ENCODE measurements around the gene GTF2I.
"Not testable (repeated sequence)": the region's sequence is repeated elsewhere in the genome, so short reads cannot be mapped to it uniquely, and the experiment has no call there.

The GTF2I gene

DNA sequence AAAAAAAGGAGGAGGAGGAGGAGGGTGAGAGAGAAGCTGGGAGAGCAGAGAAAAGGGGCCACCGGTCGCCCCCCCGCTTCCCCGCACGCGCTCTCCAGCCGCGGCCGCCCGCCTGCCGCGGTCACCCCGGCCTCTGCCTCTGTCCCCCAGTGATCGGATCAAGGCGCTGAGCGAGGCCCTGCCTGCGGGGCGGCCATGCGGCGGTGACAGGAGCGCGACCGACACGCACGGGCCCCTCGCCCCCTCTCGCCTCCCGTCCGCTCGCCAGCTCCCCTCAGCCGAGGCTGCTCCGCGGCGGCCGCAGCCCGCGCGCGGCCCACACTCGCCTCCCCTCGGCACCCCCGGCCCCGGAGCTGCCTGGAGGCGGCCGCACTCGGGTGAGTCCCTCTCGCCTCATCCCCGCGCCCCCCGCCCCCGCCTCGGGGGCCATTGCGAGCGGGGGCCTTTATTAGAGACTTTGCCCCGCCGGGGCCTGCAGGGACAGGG, at the start of gene GTF2I:
Gene GTF2I, plus strand, starts transcription at position 27 of the 486 bp plus-strand sequence. CDS start 31,411 bp downstream, outside the sequence.
- FAIRE-seq (no peak), DNase-seq (ENCODE audit: insufficient read length, low spot score) (peak; percentile 27)
- peak; percentile 45 for TF ChIP-seq POLR2A (IDR thresholded peaks at IDR 0.05; ENCODE audit: low read depth, low read length)

DNA sequence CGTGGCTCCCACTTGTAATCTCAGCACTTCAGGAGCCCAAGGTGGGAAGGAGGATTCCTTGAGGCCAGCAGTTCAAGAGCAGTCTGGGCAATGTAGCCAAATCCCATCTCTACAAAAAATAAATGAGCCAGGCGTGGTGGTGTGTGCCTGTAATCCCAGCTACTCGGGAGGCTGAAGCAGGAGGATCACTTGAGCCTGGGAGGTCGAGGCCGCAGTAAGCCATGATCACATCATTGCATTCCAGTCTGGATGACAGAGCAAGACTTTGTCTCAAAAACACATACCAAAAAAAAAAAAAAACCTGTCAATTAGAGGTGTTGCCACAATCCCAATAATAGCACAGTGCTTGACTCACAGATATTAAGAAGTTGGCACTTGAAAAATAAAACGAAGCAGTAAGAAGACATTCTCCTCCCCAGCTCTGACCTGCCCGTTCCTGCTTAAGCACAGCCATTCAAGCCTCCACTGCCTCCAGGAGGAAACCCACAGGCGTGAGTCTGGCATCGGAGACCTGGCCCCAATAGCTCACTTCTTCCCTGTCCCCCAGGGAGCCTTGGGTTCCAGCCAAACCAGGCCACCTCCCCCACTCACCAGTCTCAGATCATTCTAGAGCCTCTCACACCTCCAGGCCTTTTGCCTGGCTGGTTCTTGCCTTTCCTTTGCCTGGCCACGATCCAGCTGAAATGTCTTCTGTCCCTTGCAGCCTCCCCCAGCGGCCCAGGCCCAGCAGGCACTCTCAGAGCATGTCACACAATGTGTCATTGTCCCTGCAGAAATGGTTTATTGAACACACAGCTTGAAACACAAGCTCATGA, 45.3 kb upstream of the GTF2I start:
- no peak for TF ChIP-seq POLR2A (IDR thresholded peaks at IDR 0.05; ENCODE audit: low read depth, low read length)
- no peak for DNase-seq (ENCODE audit: insufficient read length, low spot score)
- FAIRE-seq: no peak

DNA sequence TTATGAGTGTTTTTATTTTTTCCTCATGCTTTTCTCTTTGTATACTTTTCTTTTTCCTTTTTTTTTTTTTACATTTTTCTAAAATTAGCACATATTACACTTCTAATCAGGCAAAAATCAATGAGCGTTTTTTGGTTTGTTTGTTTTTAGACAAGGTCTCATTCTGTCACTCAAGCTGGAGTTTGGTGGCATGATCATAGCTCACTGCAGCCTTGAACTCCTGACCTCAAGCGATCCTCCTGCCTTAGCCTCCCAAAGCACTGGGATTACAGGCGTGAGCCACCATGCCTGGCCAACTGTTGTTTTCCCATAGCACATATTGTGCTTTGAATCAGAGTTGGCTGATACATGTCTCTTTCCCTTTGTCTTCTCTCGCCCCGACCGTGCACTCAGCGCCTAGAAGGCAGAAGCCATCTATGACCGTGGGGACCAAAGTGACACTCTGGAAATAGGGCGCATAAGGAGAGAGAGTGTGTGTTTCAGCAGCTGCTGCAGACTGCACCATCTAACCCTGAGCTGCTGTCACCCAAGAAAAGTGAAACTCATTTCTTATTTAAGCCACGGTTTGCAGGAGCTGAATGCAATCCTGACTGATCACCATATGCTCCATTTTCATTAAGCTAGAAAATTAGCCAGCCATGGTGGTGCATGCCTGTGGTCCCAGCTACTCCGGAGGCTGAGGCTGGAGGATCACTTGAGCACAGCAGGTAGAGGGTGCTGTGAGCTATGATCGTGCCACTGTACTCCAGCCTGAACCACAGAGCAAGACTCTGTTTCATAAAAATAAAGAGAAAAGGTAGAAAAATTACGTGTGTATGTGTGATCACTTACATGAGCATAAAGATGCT, 41.4 kb upstream of the GTF2I start:
- FAIRE-seq: no peak
- DNase-seq (ENCODE audit: insufficient read length, low spot score): no peak
- TF ChIP-seq POLR2A (IDR thresholded peaks at IDR 0.05; ENCODE audit: low read depth, low read length): no peak

DNA sequence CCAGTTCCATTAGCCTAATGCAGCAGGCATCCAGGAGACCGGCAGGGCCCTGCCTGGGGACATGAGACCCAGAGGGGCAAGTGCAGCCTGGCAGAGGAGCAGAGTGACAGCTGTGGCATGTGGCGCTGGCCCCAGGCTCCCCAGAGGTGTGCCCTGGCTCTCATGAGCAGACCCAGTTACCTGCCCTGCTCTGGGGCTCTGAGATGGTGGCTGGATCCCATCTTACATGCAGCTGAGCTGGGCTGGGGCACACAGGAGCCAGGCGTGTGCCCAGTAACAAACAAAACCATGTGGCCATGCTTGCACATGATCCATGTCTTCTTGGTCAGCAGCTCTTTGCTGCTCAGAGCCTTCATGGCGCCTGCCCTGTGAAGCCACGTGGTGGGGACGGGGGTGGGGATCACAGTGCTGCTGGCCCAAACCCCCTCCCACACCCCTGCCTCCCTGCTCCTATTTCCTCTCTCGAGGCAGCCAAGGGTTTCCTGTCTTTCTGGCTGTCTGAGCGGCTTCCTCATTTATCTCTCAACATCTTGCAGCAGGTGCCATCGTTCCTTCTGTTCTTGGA, 40.3 kb upstream of the GTF2I start:
- no peak for FAIRE-seq
- no peak for DNase-seq (ENCODE audit: insufficient read length, low spot score)
- TF ChIP-seq POLR2A (IDR thresholded peaks at IDR 0.05; ENCODE audit: low read depth, low read length): no peak

DNA sequence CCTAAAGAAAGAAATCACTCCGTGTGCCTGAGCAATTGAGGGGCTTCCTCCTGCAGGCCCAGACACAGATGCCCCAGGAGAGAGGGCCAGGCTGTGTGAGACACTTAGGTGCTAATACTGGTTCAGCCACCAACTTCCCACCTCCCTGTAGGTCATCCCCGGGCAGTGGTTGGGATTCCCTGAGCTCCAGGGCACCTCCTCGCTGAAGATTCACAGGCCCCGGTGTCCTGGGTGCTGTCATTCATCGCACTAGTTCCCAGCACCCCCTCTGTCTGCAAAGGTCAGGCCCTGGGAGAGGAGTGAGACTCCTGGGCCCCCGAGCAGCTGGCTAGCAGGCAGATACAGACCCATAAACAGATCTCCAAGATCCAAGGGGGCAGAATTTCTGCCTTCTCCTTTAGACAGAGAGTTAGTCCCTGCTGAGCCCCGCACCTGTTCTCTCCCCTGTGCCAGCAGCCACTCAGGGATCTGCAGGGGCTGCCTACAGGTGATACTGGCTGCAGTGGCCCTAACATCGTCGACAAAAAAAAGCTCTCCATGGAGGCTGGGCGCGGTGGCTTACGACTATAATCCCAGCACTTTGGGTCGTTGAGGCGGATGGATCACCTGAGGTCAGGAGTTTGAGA, 38.2 kb upstream of the GTF2I start:
- FAIRE-seq (no peak), DNase-seq (ENCODE audit: insufficient read length, low spot score) (no peak)
- TF ChIP-seq POLR2A (IDR thresholded peaks at IDR 0.05; ENCODE audit: low read depth, low read length): no peak

DNA sequence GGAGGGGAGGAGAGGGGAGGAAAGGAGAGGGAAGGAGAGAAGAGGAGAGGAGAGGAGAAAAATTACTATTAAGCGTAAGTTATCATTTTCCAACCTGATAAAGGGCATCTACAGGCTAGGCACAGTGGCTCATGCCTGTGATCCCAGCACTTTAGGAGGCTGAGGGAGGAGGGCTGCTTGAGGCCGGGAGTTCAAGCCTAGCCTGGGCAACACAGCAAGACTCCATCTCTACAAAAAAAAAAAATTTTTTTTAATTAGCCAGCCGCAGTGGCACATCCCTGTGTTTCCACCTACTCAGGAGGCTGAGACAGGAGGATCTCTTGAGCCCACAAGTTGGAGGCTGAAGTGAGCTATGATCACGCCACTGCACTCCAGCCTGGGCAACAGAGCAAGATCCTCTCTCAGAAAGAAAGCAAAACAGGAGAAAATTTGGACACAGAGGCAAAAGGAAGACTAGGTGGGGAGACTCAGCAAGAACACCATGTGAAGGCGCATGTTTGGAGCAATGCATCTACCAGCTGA, 35.2 kb upstream of the GTF2I start:
- DNase-seq (ENCODE audit: insufficient read length, low spot score) (no peak), FAIRE-seq (no peak)
- no peak for TF ChIP-seq POLR2A (IDR thresholded peaks at IDR 0.05; ENCODE audit: low read depth, low read length)

DNA sequence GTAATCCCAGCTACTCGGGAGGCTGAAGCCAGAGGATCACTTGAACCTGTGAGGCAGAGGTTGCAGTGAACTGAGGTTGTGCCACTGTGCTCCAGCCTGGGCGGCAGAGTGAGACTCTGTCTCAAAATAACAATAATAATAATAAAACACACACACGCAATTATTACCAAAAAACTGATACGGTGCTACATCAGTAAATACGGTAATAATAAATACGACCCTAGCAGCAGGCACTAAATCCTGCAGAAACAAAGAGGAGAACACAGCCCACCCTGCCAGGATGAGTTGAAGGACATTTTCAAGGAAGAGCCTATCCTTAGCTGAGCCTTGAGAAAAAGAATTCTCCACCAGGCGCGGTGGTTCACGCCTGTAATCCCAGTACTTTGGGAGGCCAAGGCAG, 34.4 kb upstream of the GTF2I start:
- TF ChIP-seq POLR2A (IDR thresholded peaks at IDR 0.05; ENCODE audit: low read depth, low read length): no peak
- DNase-seq (ENCODE audit: insufficient read length, low spot score) (no peak), FAIRE-seq (no peak)

DNA sequence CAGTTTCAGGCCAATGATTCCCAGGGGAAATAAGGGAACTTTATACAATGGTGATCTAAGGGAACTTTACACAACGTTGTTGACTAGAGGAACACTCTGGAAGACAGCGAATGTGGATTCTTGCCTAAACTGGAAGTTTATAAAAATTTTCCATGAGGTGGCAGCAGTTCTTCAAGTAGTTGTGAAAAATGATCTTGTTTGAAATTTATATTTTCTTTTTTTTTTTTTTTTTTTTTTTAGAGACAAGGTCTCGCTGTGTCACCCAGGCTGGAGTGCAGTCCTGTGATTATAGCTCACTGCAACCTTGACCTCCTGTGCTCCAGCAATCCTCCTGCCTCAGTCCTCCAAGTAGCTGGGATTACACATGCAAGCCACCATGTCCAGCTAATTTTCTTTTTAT, 32.1 kb upstream of the GTF2I start:
- DNase-seq (ENCODE audit: insufficient read length, low spot score): no peak

DNA sequence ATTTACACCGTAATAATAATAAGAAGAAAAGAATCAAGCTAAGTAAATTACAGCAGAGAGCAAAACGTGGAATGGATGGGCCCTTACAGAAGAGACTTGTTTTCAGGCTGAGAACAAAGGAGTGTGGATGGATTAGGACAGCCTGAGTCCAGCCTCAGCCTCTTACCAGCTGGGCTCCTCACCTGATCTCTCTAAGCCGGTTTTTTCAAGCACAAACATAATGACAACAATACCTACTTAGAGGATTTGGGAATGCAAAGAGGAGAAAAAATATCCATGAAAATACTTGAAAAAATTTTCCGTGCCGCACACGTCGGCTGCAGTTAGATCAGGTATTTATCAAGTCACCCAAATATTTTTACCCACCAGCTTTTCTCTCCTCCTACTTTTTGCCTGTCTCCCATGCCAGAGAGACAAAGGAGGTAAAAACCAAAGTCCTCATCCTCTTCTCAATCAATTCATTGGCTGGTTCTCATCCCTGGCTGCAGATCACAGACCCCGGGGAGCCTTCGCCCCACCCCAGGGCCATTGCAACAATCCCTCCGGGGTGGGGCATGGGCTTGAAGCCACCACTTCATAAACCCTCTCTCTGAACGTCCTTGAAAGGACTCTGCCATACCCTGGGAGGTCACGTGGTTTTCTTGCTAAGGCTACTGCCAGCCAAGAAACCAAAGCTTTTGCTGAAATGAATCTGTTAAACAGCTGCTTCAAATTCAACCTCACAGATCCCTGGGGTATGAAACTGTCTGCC, 29.7 kb upstream of the GTF2I start:
- DNase-seq (ENCODE audit: insufficient read length, low spot score) (no peak), FAIRE-seq (no peak)
- no peak for TF ChIP-seq POLR2A (IDR thresholded peaks at IDR 0.05; ENCODE audit: low read depth, low read length)

More for the DNA sequence above, 32.1 kb upstream of the GTF2I start:
- no peak for FAIRE-seq
- no peak for TF ChIP-seq POLR2A (IDR thresholded peaks at IDR 0.05; ENCODE audit: low read depth, low read length)

DNA sequence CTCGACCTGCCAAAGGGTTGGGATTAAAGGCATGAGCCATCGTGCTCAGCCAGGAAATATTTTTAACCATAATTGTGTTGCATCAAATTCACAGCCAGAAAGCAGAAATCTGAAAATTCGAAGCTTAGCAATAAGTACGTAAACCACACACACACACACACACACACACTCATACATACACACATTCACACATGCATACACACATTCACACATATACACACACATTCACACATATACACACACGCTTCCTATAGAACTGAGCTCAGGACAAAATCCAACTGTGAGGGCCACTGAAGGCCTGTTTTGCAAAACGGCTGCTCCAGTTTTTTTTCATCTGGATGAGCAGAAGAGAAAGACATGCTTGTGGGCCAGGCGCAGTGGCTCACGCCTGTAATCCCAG, 25.0 kb upstream of the GTF2I start:
- TF ChIP-seq POLR2A (IDR thresholded peaks at IDR 0.05; ENCODE audit: low read depth, low read length): no peak
- FAIRE-seq (no peak), DNase-seq (ENCODE audit: insufficient read length, low spot score) (no peak)

DNA sequence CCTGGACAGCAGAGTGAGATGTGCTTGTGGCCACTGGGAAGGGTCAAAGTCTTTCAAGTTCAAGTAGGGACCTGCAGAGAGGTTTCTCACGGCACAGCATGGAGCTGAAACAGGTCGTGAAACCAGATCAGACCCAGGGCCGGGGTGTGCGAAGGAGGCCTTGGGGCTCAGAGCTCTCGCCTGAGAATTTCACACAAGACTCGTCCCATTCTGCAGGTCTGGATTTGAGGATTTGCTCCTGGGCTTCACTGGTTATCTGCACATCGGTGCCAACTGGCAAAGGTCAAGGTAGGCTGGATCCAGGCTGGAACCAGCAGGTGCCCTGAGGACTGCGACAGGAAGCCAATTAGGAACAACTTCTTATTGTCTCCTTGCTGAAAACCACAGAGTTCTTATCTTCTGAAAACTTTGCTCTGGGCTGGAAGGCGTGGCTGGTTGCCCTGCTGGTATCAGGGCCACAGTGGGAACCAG, 24.0 kb upstream of the GTF2I start:
- FAIRE-seq: no peak
- no peak for TF ChIP-seq POLR2A (IDR thresholded peaks at IDR 0.05; ENCODE audit: low read depth, low read length)
- no peak for DNase-seq (ENCODE audit: insufficient read length, low spot score)

DNA sequence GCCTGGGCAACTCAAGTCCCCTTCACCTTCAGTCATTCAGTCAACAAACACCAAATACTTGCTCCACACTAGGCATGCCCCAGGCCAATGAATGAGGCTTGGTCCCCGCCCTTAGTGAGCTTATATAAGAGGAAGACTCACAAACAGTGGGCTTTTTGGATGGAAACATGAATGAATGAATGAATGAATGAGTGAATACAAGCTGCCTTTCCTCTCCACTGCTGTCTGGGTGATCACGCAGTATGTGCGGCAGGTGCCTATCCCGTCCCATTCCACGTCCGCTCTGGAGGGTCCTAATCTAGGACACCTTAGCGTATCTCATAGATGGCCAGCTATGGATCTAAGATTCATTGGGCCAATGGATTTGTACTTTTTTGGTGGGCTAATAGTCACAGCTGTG, 19.8 kb upstream of the GTF2I start:
- FAIRE-seq: no peak
- DNase-seq (ENCODE audit: insufficient read length, low spot score): no peak
- no peak for TF ChIP-seq POLR2A (IDR thresholded peaks at IDR 0.05; ENCODE audit: low read depth, low read length)

DNA sequence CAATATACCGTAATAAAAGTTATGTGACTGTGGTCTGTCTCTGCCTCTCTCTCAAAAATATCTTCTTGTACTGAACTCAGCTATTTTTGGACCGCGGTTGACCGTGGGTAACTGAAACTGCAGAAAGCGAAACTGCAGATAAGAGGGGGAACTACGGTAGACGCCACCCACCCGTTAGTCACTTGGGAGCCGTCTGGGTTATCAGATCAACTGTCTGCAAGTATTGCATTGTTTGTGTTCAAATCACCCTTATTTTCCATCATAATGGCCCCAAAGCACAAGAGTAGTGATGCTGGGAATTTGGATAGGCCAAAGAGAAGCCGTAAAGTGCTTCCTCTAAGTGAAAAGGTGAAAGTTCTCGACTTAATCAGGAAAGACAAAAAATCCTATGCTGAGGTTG, 7.5 kb upstream of the GTF2I start:
- not testable (repeated sequence) for DNase-seq (ENCODE audit: insufficient read length, low spot score); FAIRE-seq

DNA sequence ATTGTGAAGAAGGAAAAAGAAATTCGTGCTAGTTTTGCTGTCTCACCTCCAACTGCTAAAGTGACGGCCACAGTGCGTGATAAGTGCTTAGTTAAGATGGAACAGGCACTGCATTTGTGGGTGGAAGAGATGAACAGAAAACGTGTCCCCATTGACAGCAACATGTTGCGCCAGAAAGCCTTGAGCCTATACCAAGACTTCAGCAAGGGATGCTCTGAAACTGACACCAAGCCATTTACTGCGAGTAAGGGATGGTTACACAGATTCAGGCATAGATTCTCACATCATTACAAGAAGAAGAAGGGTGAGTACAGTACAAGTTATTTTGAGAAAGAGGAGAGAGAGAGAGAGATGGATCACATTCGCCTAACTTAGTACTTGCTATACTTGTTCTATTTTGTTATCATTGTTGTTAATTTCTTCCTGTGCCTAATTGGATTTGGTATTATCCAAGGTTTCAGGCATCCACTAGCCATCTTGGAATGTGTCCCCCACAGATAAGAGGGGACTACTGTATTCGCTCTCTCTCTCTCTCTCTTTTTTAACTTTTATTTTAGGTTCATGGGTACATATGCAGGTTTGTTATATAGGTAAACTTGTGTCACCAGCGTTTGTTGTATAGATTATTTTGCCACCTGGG, 6.9 kb upstream of the GTF2I start:
- not testable (repeated sequence) for DNase-seq (ENCODE audit: insufficient read length, low spot score); FAIRE-seq

DNA sequence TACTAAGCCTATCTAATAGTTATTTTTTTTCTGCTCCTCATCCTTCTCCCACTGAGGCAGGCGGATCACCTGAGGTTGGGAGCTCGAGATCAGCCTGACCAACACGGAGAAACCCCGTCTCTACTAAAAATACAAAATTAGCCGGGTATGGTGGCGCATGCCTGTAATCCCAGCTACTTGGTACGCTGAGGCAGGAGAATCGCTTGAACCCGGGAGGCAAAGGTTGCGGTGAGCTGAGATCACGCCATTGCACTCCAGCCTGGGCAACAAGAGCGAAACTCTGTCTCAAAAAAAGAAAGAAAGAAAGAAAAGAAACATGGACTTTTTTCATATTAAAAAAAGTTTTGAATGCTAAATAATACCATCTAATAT, 6.4 kb upstream of the GTF2I start:
- FAIRE-seq; DNase-seq (ENCODE audit: insufficient read length, low spot score): not testable (repeated sequence)
